ENCODE data around the gene MICAL2.

MICAL2 gene

DNA sequence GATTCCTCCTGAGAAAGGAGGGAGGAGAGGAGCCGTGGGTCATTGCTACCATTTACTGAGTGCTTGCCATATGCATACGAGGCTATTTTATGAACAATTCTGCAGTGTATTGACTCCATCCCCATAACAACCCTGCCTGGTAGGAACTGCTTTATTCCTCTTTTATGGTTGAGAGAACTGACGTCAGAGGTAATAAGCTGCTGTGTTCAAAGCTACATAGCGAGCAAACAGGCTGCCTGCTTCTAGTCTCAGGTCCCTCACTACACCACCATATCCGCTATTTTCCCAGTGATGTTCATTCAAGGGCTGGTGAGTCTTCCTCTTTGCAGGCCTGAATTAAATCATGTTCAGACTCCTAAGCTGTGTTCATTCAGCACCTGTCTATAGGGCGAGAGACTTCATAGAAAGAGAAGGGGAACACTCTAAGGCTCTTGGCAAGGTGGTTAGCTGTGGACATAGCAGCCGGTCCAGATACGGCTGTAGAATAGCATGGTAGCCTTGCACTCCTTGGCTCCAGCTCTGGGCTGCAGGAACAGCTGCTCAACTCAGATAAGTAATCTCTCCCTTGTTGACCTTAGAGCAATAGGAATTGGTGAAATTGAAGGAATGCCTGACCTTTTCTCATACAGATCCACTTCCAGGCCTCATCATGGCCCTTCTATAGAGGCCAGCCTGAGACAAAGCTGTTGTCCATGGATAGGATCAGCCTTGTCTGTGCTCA lies 82.6 kb downstream of the MICAL2 start:
- no peak overlapping the region for H3K27ac ChIP-seq (ENCODE audit: extremely low read depth, low read depth, low read length)
- no peaks in the 10 kb centered on the region for H3K4me1 ChIP-seq (ENCODE audit: control insufficient read depth, insufficient read depth, low read length)
- ChIA-PET CTCF (interaction anchor here (0.9 to 1.3 kb wide), 2 partner anchors 44 to 95 kb away, joined by 3 read pairs; no protein-coding TSS in a partner anchor), POLR2A (no interaction called here)
- no peaks in the 10 kb centered on the region for H3K9me3 ChIP-seq (ENCODE audit: control insufficient read depth, insufficient read depth, low read depth, low read length)
- no peaks in the 10 kb centered on the region for H3K36me3 ChIP-seq (ENCODE audit: control insufficient read depth in 2 of 2, insufficient read depth in 1 of 2, low read length in 2 of 2)
- TF ChIP-seq GLI2 (tag by site-specific recombination; IDR thresholded peaks at IDR 0.05; ENCODE audit: borderline replicate concordance, low read depth), result no peak
- TF ChIP-seq, protein P1, sequence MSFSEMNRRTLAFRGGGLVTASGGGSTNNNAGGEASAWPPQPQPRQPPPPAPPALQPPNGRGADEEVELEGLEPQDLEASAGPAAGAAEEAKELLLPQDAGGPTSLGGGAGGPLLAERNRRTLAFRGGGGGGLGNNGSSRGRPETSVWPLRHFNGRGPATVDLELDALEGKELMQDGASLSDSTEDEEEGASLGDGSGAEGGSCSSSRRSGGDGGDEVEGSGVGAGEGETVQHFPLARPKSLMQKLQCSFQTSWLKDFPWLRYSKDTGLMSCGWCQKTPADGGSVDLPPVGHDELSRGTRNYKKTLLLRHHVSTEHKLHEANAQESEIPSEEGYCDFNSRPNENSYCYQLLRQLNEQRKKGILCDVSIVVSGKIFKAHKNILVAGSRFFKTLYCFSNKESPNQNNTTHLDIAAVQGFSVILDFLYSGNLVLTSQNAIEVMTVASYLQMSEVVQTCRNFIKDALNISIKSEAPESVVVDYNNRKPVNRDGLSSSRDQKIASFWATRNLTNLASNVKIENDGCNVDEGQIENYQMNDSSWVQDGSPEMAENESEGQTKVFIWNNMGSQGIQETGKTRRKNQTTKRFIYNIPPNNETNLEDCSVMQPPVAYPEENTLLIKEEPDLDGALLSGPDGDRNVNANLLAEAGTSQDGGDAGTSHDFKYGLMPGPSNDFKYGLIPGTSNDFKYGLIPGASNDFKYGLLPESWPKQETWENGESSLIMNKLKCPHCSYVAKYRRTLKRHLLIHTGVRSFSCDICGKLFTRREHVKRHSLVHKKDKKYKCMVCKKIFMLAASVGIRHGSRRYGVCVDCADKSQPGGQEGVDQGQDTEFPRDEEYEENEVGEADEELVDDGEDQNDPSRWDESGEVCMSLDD (tag by site-specific recombination; IDR thresholded peaks at IDR 0.05), result no peak
- no peak for TF ChIP-seq SP3 (tag by site-specific recombination; IDR thresholded peaks at IDR 0.05)
- TF ChIP-seq ZEB2 (tag by site-specific recombination; IDR thresholded peaks at IDR 0.05), result no peak
- no peak for TF ChIP-seq ZNF776 (tag by site-specific recombination; IDR thresholded peaks at IDR 0.05; ENCODE audit: borderline replicate concordance)
- no peak for TF ChIP-seq ZNF114 (tag by site-specific recombination; IDR thresholded peaks at IDR 0.05)
- TF ChIP-seq, protein P2, sequence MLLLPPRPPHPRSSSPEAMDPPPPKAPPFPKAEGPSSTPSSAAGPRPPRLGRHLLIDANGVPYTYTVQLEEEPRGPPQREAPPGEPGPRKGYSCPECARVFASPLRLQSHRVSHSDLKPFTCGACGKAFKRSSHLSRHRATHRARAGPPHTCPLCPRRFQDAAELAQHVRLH (tag by site-specific recombination; IDR thresholded peaks at IDR 0.05), result no peak
- TF ChIP-seq ZNF791 (tag by site-specific recombination; IDR thresholded peaks at IDR 0.05), result no peak
- TF ChIP-seq ZNF366 (tag by site-specific recombination; conservative IDR thresholded peaks at IDR 0.05), result no peak
- TF ChIP-seq ZNF404 (tag by site-specific recombination; IDR thresholded peaks at IDR 0.05), result no peak
- TF ChIP-seq YY2 (tag by site-specific recombination; IDR thresholded peaks at IDR 0.05), result no peak
- TF ChIP-seq ZFP37 (tag by site-specific recombination; IDR thresholded peaks at IDR 0.05), result no peak
- TF ChIP-seq ZBTB1 (tag by site-specific recombination; IDR thresholded peaks at IDR 0.05), result no peak
- no peak for TF ChIP-seq ZNF292 (tag by site-specific recombination; IDR thresholded peaks at IDR 0.05; ENCODE audit: borderline replicate concordance, low read depth)
- TF ChIP-seq ZNF747 (tag by site-specific recombination; IDR thresholded peaks at IDR 0.05), result no peak
- TF ChIP-seq ZNF266 (tag by site-specific recombination; IDR thresholded peaks at IDR 0.05; ENCODE audit: low read depth), result no peak
- no peak overlapping the region for H3K4me3 ChIP-seq (ENCODE audit: low read depth, low read length)

DNA sequence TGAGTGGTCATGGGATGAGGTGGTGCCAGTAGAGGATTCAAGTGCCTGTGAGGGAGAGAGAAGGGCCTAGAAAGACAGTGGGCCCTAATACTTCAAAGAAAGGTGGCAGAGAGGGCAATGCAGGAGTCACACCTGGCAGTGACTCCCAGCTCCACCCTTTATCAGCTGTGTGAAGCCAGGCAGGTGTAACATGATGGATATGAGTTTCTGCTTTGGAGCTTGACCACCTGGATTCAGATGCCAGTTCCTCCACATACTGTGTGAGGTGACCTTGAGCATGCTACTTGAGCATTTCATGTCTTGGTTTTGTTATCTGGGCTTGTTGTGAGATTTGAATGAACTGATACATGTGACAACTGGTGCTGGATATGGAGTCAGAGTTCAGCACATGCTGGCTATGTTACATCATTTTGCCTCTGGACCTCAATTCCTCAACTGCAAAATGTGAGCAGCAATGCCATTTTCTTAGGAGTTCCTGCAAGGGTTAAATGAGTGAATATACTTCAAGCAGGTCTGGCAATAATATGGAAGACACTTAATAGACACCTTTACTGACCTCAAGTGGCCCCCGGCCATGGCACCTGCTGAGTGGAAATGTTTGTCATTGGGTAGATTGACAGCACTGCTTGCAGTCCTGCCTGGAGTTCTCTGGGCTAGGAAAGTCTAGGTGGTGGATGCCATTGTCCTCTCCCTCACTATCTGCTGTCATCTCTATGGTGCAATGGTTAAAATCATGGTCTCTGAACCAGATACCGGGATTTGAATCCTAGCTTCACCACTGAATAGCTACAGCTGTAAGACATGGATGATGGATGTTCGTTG lies 83.3 kb downstream of the MICAL2 start:
- TF ChIP-seq ZNF658 (tag by site-specific recombination; IDR thresholded peaks at IDR 0.05) (no peak), ZIC2 (tag by site-specific recombination; IDR thresholded peaks at IDR 0.05) (no peak), ZNF112 (tag by site-specific recombination; IDR thresholded peaks at IDR 0.05) (no peak), ZFP3 (tag by site-specific recombination; IDR thresholded peaks at IDR 0.05; ENCODE audit: low read depth) (no peak), ZNF2 (tag by site-specific recombination; IDR thresholded peaks at IDR 0.05) (no peak), ZNF654 (tag by site-specific recombination; IDR thresholded peaks at IDR 0.05; ENCODE audit: low read depth) (no peak), ZBTB17 (tag by site-specific recombination; IDR thresholded peaks at IDR 0.05) (no peak), ZNF114 (tag by site-specific recombination; IDR thresholded peaks at IDR 0.05) (no peak), ZXDB (tag by site-specific recombination; IDR thresholded peaks at IDR 0.05) (no peak), ZNF610 (tag by site-specific recombination; IDR thresholded peaks at IDR 0.05; ENCODE audit: borderline replicate concordance) (no peak)
- TF ChIP-seq, protein P3, sequence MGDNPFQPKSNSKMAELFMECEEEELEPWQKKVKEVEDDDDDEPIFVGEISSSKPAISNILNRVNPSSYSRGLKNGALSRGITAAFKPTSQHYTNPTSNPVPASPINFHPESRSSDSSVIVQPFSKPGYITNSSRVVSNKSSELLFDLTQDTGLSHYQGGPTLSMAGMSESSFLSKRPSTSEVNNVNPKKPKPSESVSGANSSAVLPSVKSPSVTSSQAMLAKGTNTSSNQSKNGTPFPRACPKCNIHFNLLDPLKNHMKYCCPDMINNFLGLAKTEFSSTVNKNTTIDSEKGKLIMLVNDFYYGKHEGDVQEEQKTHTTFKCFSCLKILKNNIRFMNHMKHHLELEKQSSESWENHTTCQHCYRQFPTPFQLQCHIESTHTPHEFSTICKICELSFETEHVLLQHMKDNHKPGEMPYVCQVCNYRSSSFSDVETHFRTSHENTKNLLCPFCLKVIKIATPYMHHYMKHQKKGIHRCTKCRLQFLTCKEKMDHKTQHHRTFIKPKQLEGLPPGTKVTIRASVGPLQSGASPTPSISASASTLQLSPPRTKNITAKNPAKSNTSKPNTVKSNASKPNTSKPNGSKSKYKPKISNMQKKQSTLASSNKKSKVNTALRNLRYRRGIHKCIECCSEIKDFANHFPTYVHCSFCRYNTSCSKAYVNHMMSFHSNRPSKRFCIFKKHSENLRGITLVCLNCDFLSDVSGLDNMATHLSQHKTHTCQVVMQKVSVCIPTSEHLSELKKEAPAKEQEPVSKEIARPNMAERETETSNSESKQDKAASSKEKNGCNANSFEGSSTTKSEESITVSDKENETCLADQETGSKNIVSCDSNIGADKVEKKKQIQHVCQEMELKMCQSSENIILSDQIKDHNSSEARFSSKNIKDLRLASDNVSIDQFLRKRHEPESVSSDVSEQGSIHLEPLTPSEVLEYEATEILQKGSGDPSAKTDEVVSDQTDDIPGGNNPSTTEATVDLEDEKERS (tag by site-specific recombination; IDR thresholded peaks at IDR 0.05), result no peak
- POLR2A ChIA-PET, result interaction anchor here (1.1 kb wide), 1 partner anchor 15 kb away, joined by 3 read pairs; no protein-coding TSS in a partner anchor
- Histone ChIP-seq H3K4me1 (ENCODE audit: control insufficient read depth, insufficient read depth, low read length) (no peaks in the 10 kb centered on the region), H3K27ac (ENCODE audit: extremely low read depth, low read depth, low read length) (no peak overlapping the region), H3K36me3 (ENCODE audit: control insufficient read depth in 2 of 2, insufficient read depth in 1 of 2, low read length in 2 of 2) (no peaks in the 10 kb centered on the region), H3K4me3 (ENCODE audit: low read depth, low read length) (no peak overlapping the region), H3K9me3 (ENCODE audit: control insufficient read depth, insufficient read depth, low read depth, low read length) (no peaks in the 10 kb centered on the region)
- CTCF ChIA-PET, result interaction anchor here (0.7 to 1.3 kb wide), 4 partner anchors 8 to 140 kb away, joined by 3 to 4 read pairs (median 4); no protein-coding TSS in a partner anchor

Data from HEK293 (cell line).